Activated CD4-positive, alpha-beta T cell treated with anti-CD3 and anti-CD28 coated beads, Interleukin-2, amount 50 U/mL, for 4 hours (primary cell): ENCODE measurements around the gene NDUFA11.

Source experiments
- DNase-seq, 2 experiments: peaks; one replicate each; pipeline ENCODE4 v3.0.0-alpha.2; 2020

Gene NDUFA11

DNA sequence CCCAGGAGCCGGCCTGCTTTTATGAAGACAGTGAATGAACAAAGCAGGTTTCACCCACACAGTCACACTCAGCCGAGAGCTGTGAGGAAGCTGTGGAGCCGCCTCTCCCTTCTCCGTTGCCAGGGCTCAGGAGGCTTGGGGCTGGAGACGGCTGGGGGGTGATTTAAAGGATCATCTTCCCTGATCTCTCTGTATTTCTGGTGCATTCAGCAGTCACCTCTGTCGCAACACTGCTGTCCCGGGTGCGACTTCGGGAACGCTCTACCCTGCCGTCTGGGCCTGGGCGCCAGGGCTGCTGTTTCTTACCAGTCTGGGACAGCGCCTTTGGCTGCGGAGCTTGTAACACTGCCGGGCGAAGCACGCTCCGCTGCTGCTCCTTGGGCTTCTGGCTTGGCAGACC lies 28.6 kb upstream of the NDUFA11 start:
- DNase-seq, result no peak

DNA sequence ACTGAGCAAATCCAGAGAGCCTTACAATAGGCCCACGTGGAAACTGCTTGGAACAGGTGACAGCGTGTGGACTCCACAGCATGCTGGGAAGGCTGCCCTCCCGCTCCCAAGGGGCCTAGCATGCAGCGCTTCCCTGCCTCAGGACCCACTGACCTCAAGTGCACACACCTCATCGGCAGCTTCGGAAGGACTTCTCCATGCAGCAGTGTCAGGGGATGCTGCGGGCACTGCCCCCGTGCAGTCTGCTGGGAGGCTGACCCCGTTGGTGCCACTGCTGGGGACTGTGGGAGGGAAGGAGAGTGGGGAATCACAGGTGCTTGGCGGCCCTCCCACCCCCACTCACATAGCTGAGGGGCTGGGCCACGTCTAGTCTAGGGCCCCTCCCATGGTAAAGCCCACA lies 27.7 kb upstream of the NDUFA11 start:
- DNase-seq, result no peak

DNA sequence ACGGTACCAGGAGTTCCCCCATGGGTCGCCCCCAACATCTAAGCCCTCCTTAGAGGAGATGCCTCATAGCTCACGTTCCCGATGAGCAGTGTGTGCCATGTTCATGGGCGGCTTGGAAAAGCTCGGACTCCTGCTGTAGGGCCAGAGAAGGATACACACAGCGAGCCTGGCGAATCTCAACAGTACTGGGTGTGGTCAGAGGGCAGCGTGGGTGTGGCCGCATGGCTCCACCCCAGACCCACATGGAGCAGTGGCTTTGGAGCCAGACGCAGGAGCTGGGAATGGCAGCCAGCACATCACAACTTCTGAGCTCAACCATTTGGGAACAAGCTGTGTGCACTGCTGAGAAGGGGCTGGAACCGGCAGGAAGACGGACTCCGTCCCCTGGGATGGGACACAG lies 26.0 kb upstream of the NDUFA11 start:
- DNase-seq, result no peak

DNA sequence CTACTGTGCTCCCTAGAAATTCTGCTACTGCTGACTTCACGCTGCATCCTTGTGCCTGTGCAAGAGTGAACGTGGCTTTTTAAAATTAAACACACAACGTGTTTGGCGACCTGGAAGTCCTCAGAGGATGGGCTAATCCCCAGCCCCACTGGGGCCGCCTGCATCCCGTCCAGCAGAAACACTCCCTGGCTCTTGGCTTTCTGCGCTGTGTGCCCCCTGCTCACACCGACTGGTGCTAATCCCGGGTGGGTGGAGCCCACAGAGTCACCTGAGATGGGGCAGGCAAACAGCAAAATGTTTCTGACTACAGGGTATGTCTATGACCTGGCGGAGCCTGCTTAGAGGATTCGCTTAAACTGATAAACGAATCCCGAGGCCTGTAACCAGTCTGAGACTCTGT lies 25.6 kb upstream of the NDUFA11 start:
- DNase-seq, result no peak

DNA sequence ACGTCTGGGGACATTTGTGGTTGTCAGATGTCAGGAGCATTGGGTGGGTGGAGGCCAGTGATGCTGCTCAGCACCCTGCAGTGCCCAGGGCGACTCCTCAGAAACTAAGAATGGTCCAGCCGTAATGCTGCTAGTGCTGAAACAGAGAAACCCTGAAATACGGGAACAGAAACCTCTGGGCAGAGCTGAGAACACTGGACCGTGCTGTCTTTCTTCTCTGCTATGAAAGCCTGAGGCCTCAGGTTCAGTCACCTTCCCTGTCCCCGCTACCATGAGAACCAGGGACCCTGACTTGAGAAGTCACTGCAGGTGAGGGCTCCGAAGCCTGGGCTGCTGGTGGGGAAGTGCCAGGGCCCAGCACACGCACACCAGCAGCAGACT lies 23.8 kb upstream of the NDUFA11 start:
- DNase-seq, result no peak

DNA sequence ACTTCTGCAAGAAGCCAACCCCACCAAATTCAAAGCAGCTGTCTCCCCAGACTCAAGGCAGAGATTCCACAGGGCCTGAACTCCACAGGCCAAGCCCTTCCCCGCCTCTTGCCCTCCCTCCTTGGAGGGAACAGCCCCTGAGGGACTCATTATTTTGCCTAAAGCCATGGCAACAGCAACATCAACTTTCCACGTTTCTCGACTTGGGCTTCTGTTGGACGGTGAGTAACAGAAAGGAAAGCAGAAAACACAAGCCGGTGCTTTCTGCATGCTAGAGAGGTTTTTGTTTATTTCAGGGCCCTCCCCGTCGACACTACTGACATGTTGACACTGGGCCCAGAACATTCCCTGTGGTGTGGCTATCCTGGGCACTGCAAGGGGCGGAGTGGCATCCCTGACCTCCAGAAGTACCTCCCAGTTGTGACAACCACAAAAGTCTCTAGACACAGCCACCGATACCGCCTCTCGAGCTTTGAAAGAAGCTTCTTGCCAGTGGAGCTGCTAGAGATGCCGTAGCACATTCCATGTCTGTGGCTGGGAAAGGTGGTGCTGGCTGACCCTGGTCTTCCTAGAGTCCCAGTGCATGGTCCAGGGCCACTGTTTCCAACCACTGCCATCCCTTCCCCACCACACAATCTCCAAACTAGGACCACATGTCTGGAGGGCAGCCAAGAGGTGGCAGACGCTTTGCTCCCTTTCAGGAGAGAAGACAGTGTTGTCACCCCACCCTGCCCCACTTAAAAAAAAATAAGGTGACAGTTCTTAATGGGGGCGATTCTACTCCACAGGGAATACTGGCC lies 23.3 kb upstream of the NDUFA11 start:
- DNase-seq, result no peak

DNA sequence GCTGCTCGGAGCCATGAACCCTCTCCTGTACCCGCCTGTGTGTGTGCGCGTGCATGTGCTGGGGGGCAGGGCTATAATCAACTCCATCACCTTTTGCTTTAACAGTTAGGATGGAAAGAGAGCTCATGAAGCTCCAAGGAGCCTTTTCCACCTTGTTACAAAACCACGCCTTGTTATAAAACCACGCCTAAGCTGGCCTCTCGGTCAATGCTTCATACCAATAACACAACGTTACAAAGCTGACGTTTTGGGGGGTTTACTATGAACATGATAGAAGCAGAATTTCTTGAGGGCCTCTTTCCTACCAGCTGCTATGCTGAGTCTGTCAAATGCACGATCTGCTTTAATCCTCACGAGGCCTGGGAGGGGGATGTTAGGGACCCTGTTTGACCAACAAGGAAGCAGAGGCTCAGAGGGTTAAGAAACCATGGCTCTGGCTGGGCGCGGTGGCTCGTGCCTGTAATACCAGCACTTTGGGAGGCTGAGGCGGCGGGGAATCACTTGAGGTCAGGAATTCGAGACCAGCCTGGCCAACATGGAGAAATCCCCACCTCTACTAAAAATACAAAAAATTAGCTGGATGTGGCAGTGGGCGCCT lies 22.3 kb upstream of the NDUFA11 start:
- DNase-seq, result no peak

DNA sequence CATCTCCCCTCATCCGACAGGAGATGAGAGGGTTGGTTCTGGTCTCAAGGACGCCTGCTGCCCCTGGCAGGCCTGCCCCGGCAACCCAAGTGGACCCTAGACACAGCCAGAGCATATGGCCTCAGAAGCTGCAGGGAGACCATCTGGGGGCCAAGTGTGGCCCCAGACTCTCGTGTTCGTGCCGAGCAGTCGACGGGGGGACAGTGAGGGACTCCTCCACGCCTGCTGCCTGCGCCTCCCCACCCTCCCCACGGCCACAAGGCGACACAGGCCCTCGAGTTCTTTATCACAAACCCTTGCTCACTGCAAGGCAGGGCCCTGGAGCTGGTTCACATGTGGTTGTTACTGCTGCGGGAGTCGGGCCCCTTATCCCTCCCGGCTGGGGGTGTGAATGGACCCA lies 19.8 kb upstream of the NDUFA11 start:
- no peak for DNase-seq

DNA sequence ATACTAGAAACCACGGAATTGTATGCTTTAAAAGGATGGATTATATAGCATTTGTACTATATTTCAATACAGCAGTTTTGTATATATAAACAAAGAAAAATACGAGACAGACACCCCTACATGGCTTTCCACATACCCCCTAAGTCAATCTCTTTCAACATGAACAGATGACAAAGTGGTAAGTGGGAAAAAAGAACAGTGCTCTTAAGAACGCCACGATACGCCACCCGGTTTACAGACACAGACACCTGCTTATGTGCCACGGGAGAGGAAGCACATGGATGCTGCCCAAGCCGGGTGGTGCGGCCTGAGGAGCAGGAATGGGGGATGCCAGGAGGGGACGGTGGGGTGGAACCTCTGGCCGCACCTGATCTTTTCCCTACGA lies 18.6 kb upstream of the NDUFA11 start:
- DNase-seq, result no peak

DNA sequence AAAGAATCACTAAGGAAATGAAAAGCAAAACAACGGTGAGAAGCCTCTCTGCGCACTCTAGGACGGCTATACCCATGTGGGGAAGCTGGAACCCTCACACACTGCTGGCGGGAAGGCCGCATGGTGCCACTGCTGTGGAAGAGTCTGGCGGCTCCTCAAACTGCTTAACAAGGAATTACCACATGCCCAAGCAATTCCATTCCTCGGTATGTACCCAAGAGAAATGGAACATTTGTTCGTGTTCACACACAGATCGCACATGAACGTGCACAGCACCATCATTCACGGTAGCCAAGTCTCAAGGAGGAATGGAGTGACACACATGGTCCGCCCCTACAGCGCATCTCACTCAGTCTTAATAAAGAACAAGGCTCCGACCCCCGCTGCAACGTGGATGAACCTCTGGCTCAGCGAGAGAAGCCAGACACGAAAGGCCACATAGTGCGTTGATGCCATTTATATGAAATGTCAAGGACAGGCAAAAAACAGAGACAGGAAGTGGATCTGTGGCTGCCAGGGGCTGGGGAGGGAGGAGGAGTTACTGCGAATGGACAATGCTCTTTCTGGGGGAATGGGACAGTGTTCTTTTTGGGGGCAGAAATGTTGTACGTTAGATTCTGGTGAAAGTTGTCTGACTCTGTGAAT lies 18.0 kb upstream of the NDUFA11 start:
- no peak for DNase-seq

DNA sequence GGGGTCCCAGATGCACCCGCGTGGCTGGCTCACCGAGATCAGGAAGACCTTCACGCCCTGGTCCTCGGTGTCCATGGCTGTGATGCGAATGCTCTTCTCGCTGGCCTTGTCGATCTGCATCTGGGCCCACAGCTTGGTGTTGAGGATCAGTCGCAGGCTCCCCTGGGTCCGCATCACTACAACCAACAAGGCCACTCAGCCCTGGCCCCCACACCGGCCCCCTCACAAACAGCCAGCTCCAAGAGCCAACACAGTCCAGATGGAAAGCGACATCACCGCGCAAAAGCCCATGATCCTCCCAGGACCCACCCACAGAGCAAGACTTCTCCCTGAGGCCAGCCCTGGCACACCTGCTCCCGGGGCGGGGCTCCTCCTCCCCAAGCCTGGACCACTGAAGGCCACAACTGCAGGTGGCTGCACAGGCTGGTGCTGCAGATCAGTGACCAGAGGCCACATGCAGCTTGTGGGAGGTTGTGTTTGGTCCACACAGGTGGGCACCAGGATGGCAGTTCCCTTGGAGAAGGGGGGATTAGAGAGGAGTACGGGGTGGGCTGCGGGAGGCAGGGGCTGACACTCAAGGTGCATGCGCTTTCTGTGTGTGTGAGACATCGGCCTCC lies 15.0 kb upstream of the NDUFA11 start:
- no peak for DNase-seq

DNA sequence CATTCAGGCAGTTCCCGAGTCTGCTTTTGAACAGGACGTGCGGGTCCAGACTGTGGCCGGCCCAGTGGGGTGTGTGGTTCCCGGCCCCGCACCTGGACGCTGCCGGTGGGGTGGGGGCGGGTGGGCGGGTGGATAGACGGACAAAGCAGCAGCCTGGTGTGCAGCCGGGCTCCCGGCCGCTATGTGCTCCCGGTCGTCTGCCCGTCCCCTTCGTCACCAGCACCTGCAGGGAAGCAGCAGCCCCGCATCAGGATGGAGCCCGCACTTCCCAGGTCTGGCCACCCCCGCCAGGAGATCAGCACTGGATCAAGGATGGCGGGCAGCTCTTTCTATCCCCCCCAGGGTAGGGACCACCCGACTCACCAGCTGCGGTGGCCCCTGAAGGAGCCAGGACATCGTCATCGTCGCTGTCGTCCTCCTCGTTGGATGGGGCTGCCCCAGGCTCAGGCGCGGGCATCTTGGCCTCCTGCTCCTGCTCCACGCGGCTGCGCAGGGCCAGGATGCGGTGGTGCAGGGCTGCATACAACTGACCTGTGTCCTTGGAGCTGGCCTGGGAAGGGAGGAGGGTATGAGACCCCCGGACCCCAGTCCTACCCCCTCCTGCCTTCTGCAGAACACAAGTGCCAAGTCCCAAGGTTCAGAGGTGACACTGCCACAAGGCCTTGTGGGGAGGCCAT lies 14.0 kb upstream of the NDUFA11 start:
- DNase-seq, result no peak

DNA sequence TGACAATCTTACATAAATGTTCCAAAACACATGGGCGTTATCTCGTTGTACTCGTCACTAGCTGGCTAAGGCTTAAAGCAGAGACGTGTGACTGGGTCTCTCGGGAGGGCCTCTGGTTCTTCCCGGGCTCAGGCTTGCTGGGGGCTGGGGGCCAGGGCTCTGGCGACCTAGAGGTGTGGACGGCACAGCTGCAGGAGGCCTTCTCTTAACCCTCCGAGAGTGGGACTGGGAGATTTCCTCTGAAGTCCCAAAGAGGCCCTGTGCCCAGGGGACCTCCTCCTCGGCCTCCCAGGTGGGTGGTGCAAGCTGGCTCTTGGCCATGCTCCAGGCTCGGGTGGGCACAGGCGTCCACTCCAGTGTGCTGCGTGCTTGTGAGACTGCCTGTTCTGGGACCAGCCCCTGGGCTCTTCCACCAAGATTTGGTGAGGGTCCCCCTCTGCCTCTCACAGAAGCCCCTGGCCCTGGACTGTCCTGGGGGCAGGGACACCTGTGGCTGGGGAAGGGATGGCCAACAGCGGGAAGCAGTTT lies 12.7 kb upstream of the NDUFA11 start:
- DNase-seq, result no peak

DNA sequence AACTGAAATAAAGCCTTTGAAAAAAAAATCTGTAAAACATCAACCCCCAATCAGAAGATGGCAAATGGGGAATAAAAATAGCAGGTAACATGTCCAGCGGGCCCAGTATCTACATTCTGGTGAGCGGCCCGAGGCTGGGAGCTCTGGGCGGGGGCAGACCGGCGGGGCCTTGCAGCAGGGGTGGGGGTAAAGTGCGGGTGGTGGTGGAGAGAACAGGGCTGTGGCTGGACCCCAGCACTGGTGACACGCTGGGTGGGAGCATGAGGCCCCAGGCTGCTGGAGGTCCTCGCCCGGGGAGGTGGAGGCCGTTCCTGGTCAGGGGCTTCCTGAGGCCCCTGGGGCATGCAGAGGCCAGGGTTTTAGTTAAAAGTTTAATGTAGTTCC lies 12.2 kb upstream of the NDUFA11 start:
- DNase-seq, result no peak

DNA sequence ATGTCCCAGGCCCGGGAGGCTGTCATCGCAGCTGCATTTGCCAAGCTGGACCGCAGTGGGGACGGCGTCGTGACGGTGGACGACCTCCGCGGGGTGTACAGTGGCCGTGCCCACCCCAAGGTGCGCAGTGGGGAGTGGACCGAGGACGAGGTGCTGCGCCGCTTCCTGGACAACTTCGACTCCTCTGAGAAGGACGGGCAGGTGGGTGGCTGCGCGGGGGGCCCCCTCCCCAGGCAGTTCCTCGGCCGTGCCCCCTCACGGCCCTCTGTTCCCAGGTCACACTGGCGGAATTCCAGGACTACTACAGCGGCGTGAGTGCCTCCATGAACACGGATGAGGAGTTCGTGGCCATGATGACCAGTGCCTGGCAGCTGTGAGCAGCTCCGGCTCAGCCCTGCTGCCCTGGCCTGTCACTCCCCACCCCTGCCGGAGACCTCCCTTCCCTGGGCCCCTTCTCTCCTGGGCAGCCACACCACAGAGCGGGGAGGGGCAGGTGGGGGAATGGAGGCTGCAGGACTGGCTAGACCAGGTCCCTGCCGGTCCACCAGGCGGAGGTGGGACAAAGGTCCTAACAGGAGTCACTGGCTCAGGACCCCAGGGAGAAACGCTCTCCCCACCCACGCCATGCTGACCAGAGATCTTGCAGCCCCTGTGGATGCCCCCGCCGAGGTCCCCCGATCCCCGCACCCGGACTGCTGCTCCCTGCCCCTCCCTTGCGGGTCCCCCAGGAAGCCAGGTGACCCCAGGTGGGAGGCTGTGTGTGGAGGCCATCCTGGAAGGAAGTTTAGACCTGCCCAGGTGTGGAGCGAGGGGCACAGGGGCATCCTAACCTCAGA lies 11.6 kb upstream of the NDUFA11 start:
- DNase-seq, result no peak

DNA sequence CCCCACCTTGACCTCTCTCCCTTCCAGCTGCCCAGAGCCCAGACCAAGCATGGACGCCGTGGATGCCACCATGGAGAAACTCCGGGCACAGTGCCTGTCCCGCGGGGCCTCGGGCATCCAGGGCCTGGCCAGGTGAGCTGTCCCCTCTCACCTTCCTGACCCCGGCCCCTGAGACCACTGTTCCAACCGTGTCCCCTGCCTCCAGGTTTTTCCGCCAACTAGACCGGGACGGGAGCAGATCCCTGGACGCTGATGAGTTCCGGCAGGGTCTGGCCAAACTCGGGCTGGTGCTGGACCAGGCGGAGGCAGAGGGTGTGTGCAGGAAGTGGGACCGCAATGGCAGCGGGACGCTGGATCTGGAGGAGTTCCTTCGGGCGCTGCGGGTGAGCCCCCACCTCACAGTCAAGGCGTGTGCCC lies 10.8 kb upstream of the NDUFA11 start:
- DNase-seq, result no peak

DNA sequence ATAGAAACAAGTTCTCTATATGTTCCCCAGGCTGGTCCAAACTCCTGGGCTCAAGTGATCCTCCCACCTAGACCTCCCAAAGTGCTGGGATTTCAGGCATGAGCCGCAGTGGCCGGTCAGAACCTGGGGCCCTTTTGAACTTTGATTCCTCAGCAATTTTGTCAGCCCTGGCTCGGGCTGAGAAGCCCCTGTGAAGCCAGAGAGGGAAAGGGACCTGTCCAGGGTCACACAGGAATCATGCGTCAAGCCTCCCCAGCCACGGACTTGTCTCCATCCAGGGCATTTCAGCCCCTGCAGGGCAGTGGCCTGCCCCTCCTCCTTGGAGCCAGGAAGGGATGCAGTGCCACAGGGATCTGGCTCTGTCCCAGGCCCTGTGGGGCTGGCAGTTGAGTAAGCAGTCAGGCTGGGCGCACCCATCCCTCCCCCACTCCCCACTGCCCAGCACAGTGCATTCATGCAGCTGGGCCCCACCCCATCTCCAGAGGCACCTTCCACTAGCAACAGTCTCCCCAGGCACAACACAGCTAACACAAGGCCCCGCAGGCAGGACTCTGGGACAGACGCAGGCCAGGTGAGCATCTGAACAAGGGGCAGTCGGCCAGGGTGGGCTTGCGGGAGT lies 10.3 kb upstream of the NDUFA11 start, which contains the start of gene CAPS:
CAPS (plus strand) TSS at position 516 of the 619 bp plus-strand sequence. CDS start 153 bp downstream, outside the sequence.
- no peak for DNase-seq

DNA sequence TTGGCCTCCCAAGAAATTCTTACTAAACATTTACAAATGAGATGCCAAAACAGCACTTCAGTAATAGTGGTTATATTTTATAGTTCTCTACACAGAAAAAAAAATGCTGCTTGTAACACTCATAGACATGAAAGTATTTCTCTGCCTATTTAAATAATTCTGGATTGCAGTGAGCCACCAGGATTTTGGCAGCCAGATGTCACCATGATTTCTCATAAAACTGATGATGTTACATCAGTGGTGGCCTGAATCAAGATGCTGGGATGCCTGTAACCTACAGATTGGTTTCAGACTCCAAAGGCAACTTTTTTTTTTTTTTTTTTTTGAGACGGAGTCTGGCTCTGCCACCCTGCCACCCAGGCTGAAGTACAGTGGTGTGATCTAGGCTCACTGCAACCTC lies 7.8 kb upstream of the NDUFA11 start:
- no peak for DNase-seq

DNA sequence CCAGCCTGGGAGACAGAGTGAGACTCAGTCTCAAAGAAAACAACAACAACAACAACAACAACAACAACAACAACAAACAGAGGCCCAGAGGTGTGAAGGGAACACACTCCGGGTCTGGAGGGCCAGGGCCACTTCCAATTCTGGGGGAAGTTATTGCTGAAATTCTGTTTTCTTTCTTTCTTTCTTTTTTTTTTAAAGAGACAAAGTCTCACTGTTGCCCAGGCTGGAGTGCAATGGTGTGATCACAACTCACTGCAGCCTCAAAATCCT lies 7.0 kb upstream of the NDUFA11 start:
- no peak for DNase-seq

DNA sequence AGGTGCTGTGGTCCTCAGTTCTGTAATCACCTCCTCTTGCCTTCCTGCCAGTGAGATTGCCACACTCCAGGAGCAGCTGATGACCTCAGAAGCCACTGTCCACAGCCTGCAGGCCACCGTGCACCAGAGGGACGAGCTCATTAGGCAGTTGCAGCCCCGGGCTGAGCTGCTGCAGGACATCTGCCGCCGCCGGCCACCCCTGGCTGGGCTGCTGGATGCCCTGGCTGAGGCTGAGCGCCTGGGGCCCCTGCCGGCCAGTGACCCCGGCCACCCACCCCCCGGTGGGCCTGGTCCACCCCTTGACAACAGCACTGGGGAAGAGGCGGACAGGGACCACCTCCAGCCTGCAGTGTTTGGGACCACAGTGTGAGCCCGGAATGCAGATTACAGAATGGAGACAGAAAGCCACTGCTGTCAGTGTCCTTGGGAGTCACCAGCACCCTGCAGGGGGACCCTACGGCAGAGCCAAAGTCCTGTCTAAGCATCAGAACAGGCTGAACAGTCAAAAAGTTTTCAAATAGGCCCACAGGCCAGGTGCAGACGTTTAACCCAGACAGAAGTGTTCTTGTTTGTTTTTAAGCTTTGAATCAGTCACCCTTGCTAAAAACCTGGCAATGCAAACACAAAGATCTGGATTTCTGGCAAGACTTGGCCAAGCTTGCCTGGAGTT lies 5.3 kb upstream of the NDUFA11 start:
- no peak for DNase-seq

DNA sequence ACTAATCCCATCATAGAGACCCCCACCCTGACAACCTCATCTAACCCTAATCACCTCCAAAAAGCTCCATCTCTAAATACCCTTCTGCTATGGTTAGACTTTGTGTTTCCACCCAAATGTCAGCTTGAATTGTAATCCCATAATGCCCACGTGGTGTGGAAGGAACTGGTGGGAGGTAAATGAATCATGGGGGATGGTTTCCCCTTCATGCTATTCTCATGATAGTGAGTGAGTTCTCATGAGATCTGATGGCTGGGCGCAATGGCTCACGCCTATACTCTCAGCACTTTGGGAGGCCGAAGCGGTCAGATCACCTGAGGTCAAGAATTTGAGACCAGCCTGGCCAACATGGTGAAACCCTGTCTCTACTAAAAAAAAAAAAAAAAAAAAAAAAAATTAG lies 3.7 kb upstream of the NDUFA11 start:
- no peak for DNase-seq
